Purkinje cell (primary cell): ENCODE data around the gene CCDC201. TPM values are rescaled to one million over a fixed set of nuclear protein-coding genes. Genes with fewer than 3 reads are reported as not detected.

Source experiments
- polyA plus RNA-seq: library from polyadenylated mRNA; unstranded; fragments of >200 nt; fragmentation: Nextera tagmentation; gene quantifications from 2 replicates; pipeline ENCODE4 v1.2.1, GENCODE V29; 2014

The CCDC201 gene, protein sequence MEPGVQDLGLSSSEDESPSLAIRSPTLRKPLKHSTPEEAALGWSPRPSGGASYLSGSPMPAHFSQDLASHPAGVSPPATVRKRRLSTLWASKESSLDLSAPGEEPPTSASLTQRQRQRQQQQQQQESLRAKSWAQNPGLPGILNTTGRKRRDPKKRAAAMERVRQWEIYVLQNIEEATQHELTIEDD
- polyA plus RNA-seq, result not detected in 2 replicates

DNA sequence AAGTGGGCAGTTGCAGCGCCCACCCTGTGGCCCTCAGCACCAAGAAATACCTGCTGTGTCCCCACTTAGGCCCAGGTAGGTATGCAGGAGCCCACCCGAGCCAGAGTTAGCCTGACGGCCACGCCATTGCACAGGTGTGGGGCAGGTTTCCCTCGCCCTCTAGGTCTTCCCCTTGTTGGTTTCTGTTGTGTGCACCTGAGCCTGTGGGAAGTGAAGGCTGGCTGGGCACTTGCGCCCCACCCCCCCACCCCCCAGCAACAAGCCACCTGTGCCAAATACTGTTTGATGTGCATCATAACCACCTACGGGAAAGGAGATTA is at the start of gene CCDC201:
CCDC201 (minus strand) TSS at position 48 of the 320 bp plus-strand sequence. CDS start 75 bp downstream, outside the sequence.

DNA sequence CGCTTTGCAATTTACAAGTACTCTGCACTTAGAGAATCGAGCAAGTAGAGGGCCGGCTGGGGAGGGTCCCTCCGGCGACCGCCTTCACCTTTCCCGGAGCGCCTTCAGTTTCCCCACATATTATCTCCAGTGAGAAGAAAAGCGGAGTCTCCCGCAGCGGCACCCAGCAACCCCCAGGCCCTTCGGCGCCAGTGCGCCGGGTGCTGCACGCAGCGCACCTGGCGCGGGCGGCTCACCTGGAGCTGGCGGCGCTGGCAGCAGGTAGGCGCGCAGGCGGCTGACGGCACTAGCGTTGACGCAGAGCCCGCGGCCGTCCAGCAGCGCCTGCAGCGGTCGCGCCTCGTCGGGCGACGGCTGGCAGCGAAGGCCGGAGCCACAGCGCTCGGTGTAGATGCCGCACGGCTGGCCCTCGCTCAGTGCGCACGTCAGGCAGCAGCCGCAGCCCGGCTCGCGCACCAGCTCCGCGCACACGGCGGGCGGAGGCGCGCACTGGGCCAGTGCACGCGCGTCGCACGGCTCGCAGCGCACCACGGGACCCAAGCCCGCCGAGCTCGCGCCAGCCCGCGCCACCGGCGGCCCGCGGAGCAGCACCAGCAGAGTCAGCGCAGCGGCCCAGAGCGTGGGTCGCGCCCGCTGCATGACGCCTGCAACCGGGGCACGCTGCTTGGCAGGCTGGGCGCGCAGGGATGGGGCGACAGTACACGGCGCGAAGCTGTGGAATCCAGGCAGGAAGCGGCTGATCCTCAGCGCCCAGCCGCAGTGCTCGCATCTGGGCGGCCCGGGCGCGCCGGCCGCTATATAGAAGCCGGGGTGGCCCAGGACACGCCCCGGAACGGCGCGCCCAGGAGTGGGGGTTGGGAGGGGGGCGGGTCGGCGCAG is 47.9 kb upstream of the CCDC201 start, which contains the start of gene IGFBP3:
IGFBP3 (minus strand) TSS at position 771 of the 879 bp plus-strand sequence; CDS start at position 639, 132 bp downstream.

DNA sequence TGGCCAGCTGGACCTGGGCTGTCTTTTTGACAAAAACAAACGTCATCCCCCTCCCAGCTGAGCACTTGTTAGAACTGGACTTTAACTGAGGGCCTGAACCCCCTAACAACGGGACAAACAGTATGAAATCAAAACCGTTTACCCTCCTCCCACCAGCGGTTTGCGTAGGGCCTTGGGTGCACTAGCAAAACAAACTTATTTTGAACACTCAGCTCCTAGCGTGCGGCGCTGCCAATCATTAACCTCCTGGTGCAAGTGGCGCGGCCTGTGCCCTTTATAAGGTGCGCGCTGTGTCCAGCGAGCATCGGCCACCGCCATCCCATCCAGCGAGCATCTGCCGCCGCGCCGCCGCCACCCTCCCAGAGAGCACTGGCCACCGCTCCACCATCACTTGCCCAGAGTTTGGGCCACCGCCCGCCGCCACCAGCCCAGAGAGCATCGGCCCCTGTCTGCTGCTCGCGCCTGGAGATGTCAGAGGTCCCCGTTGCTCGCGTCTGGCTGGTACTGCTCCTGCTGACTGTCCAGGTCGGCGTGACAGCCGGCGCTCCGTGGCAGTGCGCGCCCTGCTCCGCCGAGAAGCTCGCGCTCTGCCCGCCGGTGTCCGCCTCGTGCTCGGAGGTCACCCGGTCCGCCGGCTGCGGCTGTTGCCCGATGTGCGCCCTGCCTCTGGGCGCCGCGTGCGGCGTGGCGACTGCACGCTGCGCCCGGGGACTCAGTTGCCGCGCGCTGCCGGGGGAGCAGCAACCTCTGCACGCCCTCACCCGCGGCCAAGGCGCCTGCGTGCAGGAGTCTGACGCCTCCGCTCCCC is 15.5 kb upstream of the CCDC201 start, which contains the start of gene IGFBP1:
IGFBP1 (plus strand) TSS at position 304 of the 808 bp plus-strand sequence; CDS start at position 469, 165 bp downstream.

Other genes starting within 250 kb of the CCDC201 start
- gene IGFBP1, start 15.4 kb upstream of the CCDC201 start, polyA plus RNA-seq, result 1.3 TPM in 1 of 2 replicates, not detected in the other
- 2.7 and 10.5 TPM in 2 replicates for gene IGFBP3, start 48.2 kb upstream of the CCDC201 start, polyA plus RNA-seq